Erythroblast (primary cell): ENCODE data around the gene CAB39L.

Source experiments
- GATA1 ChIP-seq: IDR thresholded peaks from 2 replicates; pipeline ENCODE4 v1.6.1; 2011; ENCODE audit warnings: low read depth, mild to moderate bottlenecking, control low read depth, low read length, moderate library complexity
- POLR2A ChIP-seq: IDR thresholded peaks from 2 replicates; pipeline ENCODE4 v1.6.1; 2011; ENCODE audit warnings: mild to moderate bottlenecking, low read length

- no peak for TF ChIP-seq POLR2A
- TF ChIP-seq GATA1 = no peak
These were observed 124.3 kb downstream of the CAB39L start for GRCh38 chr13:49319551-49319950.
